Measurements from ENCODE around the gene HECTD4. TPM values are rescaled to one million over a fixed set of nuclear protein-coding genes. Genes with fewer than 3 reads are reported as not detected.
"Not testable (repeated sequence)": the region's sequence is repeated elsewhere in the genome, so short reads cannot be mapped to it uniquely, and the experiment has no call there.

Gene HECTD4
- total and polyA plus RNA-seq, 10 donors: 5.4 to 70.8 (median 50.1) TPM

DNA sequence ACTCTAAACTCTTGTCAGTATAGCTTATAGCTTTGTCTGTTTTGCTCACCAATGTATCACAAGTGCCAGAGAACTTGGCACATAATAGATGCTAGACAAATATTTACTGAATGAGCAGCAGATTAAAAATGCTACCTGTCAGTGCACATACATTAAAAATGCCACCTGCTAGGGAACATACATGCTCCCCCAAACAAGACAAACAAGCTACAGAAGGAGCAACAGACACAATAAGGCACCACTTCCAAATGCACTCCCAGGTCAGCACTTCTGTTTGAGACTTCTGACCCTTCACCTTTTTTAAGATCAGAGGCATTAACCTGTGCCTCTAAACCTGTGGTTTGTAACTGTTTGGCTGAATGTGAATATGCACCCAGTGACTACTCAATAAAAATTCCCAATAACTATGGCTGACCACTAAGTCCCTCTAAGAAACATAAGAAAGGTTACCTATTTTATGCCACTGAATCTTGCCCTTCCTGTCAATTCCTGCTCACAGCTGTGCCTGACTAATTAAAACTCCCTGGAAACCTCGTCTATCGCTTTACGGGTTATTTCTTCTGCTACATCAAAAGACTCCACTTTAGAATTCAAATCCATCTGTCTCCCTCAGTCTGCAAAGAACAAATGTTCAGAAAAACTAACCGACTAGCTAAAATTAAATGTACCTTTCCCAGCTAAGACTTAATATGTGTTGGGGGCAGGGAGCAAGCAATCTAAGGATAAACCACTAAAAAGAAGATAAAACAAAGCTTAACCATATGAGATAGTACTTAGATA lies 41.0 kb downstream of the HECTD4 start:
- Histone ChIP-seq H3K9me3 (no peaks in the 10 kb centered on the region), H3K27ac (no peak overlapping the region), H3K4me3 (no peak overlapping the region), H3K36me3 (peaks cover 0 to 10% (median 0%) of the 10 kb centered on the region in 6 donors), H3K4me1 (peaks cover 0 to 48% (median 11%) of the 10 kb centered on the region in 6 donors), H3K27me3 (replicated peaks in 1 of 7) (no peaks in the 10 kb centered on the region)
- intact Hi-C loops (cut with DNase I; ENCODE audit: low total_unique reads): no loop called here
- TF ChIP-seq, protein P1, sequence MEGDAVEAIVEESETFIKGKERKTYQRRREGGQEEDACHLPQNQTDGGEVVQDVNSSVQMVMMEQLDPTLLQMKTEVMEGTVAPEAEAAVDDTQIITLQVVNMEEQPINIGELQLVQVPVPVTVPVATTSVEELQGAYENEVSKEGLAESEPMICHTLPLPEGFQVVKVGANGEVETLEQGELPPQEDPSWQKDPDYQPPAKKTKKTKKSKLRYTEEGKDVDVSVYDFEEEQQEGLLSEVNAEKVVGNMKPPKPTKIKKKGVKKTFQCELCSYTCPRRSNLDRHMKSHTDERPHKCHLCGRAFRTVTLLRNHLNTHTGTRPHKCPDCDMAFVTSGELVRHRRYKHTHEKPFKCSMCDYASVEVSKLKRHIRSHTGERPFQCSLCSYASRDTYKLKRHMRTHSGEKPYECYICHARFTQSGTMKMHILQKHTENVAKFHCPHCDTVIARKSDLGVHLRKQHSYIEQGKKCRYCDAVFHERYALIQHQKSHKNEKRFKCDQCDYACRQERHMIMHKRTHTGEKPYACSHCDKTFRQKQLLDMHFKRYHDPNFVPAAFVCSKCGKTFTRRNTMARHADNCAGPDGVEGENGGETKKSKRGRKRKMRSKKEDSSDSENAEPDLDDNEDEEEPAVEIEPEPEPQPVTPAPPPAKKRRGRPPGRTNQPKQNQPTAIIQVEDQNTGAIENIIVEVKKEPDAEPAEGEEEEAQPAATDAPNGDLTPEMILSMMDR (IDR thresholded peaks at IDR 0.05 in 8 of 11, conservative IDR thresholded peaks at IDR 0.05 in 3 of 11): no peak
- TF ChIP-seq POLR2A (IDR thresholded peaks at IDR 0.05): no peak
- TF ChIP-seq POLR2AphosphoS5 (IDR thresholded peaks at IDR 0.05): no peak
- DNase-seq: no peak
- 77 to 92% (median 86%) methylated on average over 4 of the region's 4 CpGs for WGBS, 5 donors

DNA sequence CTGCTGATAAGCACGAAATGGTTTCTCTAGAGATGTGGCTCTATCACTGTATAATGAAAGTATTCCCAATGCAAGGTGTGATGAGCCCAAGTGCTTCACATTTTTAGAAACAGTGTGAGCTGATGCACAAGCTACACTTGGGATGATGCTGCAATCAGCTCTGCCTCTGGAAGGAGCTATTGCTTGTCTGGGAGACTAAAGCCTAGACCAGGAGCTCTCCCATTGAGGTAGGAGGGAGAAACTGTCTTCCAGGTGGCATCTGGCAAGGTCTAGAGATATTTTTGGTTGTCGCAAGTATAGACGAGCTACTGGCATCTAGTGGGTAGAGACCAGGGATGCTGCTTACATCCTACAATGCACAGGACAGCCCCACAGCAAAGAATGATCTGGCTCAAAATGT lies 42.0 kb downstream of the HECTD4 start:
- intact Hi-C loops (cut with DNase I; ENCODE audit: low total_unique reads): no loop called here
- Histone ChIP-seq H3K4me1 (peaks cover 0 to 37% (median 4%) of the 10 kb centered on the region in 6 donors), H3K9me3 (no peaks in the 10 kb centered on the region), H3K36me3 (peaks cover 0 to 10% (median 0%) of the 10 kb centered on the region in 6 donors), H3K27me3 (replicated peaks in 1 of 7) (no peaks in the 10 kb centered on the region), H3K27ac (no peak overlapping the region), H3K4me3 (no peak overlapping the region)
- TF ChIP-seq, protein P1 (IDR thresholded peaks at IDR 0.05 in 8 of 11, conservative IDR thresholded peaks at IDR 0.05 in 3 of 11): no peak
- no peak for TF ChIP-seq POLR2A (IDR thresholded peaks at IDR 0.05)
- DNase-seq: no peak
- 80 to 97% (median 89%) methylated on average over 3 of the region's 3 CpGs for WGBS, 5 donors

DNA sequence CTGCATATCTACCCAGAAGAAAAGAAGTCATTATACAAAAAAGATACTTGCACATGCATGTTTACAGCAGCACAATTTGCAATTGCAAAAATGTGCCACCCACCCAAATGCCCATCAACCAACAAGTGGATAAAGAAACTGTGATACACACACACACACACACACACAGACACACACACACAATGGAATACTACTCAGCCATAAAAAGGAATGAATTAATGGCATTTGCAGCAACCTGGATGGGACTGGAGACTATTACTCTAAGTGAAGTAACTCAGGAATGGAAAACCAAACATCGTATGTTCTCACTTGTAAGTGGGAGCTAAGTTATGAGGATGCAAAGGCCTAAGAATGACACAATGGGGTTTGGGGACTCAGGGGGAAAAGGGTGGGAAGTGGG lies 47.2 kb downstream of the HECTD4 start:
- DNase-seq; H3K4me3 ChIP-seq; H3K27ac ChIP-seq; intact Hi-C loops (cut with DNase I; ENCODE audit: low total_unique reads); H3K9me3 ChIP-seq; H3K27me3 ChIP-seq (replicated peaks in 1 of 7); H3K36me3 ChIP-seq: not testable (repeated sequence)
- WGBS, 5 donors: 93 to 100% (median 100%) methylated on average over 1 of the region's 1 CpG
- H3K4me1 ChIP-seq: peaks cover 0 to 29% (median 8%) of the 10 kb centered on the region in 6 donors

DNA sequence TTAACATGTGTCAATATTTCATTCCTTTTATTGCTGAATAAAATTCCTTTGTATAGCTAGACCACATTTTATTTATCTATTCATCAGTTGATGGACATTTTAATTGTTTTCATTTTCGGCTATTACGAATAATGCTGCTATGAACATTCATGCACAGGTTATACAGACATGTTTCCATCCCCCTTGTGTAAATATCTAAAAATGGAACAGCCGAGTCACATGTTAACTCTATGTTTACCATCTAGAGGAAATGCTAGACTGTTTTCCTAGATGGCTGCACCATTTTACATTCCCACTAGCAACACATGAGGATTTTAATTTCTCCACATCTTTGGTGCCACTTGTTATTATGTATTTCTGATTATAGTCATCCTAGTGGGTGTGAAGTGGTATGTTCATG lies 49.2 kb downstream of the HECTD4 start:
- no peak overlapping the region for H3K4me3 ChIP-seq
- H3K4me1 ChIP-seq: peaks cover 0 to 36% (median 13%) of the 10 kb centered on the region in 6 donors
- TF ChIP-seq POLR2A (IDR thresholded peaks at IDR 0.05) (no peak), POLR2AphosphoS5 (IDR thresholded peaks at IDR 0.05) (no peak)
- TF ChIP-seq, protein P1 (IDR thresholded peaks at IDR 0.05 in 8 of 11, conservative IDR thresholded peaks at IDR 0.05 in 3 of 11): no peak
- no peak overlapping the region for H3K27ac ChIP-seq
- H3K27me3 ChIP-seq (replicated peaks in 1 of 7): no peaks in the 10 kb centered on the region
- no peaks in the 10 kb centered on the region for H3K9me3 ChIP-seq
- intact Hi-C loops (cut with DNase I; ENCODE audit: low total_unique reads): no loop called here
- 73 to 85% (median 83%) methylated on average over 3 of the region's 3 CpGs for WGBS, 5 donors
- no peak for DNase-seq
- H3K36me3 ChIP-seq: peaks cover 0 to 3% (median 0%) of the 10 kb centered on the region in 6 donors
